CD4-positive, alpha-beta T cell treated with Interleukin-17A for 4 hours (primary cell): ENCODE results near the gene EIF4E2.
"Not testable (repeated sequence)": the region's sequence is repeated elsewhere in the genome, so short reads cannot be mapped to it uniquely, and the experiment has no call there.

Experiments used
- DNase-seq: peaks from one replicate; pipeline ENCODE4 v3.0.0-alpha.2; 2020; ENCODE audit warnings: mixed read lengths

EIF4E2 gene

GRCh38 chr2:232570481-232570880, 20.0 kb downstream of the EIF4E2 start:
- not testable (repeated sequence) for DNase-seq

GRCh38 chr2:232571026-232571474, 20.6 kb downstream of the EIF4E2 start:
- DNase-seq = no peak

- DNase-seq = no peak
Observed at GRCh38 chr2:232573042-232573441, 22.6 kb downstream of the EIF4E2 start.

- no peak for DNase-seq
Observed at GRCh38 chr2:232573771-232574435, 23.4 kb downstream of the EIF4E2 start.

GRCh38 chr2:232574674-232575403, 24.4 kb downstream of the EIF4E2 start:
- no peak for DNase-seq

GRCh38 chr2:232575404-232575746, 24.9 kb downstream of the EIF4E2 start:
- no peak for DNase-seq

- no peak for DNase-seq
Observed at GRCh38 chr2:232576995-232577394, 26.5 kb downstream of the EIF4E2 start.

- no peak for DNase-seq
Observed at GRCh38 chr2:232577841-232578240, 27.4 kb downstream of the EIF4E2 start.

- no peak for DNase-seq
Observed at GRCh38 chr2:232578626-232579025, 28.1 kb downstream of the EIF4E2 start.

- no peak for DNase-seq
Observed at GRCh38 chr2:232580648-232580981, 30.1 kb downstream of the EIF4E2 start.

GRCh38 chr2:232581725-232582124, 31.2 kb downstream of the EIF4E2 start:
- DNase-seq = no peak

- no peak for DNase-seq
Observed at GRCh38 chr2:232584238-232584637, 33.7 kb downstream of the EIF4E2 start.

- DNase-seq = no peak
Observed at GRCh38 chr2:232586943-232587505, 36.5 kb downstream of the EIF4E2 start.

- DNase-seq = no peak
Observed at GRCh38 chr2:232587512-232587911, 37.0 kb downstream of the EIF4E2 start.

GRCh38 chr2:232588031-232588430, 37.5 kb downstream of the EIF4E2 start:
- DNase-seq = no peak

- no peak for DNase-seq
Observed at GRCh38 chr2:232588680-232589585, 38.4 kb downstream of the EIF4E2 start.

- no peak for DNase-seq
Observed at GRCh38 chr2:232592772-232593395, 42.4 kb downstream of the EIF4E2 start.

GRCh38 chr2:232593982-232594381, 43.5 kb downstream of the EIF4E2 start:
- DNase-seq = no peak

- no peak for DNase-seq
Observed at GRCh38 chr2:232597362-232598079, 47.0 kb downstream of the EIF4E2 start.

GRCh38 chr2:232598293-232598692, 47.8 kb downstream of the EIF4E2 start:
- DNase-seq = no peak

GRCh38 chr2:232600053-232600773, 49.7 kb downstream of the EIF4E2 start:
- no peak for DNase-seq
